ENCODE data around the gene LIPA.
"Not testable (repeated sequence)": the region's sequence is repeated elsewhere in the genome, so short reads cannot be mapped to it uniquely, and the experiment has no call there.

The LIPA gene

DNA sequence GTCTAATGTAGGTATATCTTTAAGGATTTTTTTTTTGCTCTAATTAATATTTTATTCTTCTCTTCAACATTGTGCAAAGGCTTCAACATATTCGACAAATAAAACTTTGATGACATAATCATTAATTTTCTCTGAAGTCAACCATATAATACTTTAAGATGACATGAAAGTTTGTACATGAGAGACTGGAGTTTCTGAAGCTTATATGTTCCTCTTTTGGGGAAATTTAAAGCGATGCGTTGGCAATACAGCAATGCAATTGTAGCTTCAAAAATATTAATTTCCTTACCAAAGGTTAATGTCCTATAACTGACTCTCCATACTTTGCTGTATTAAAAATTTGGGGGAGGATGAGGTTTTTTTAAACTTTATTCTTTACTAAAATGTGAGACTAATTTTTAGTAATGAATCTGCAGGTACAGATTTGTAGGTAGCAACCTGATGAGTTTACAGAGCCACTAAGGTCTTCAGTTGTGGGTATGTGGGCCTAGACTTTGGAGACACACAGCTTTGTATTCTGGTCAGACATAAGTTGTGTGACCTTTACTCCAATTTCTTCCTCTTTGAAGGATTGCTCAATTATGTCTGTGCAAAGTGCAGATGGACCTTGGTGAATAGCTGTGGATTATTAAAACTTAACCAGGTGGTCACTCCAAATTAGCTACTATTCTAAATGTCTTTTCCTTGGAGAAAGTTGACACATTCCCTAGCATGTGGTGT lies 18.0 kb upstream of the LIPA start:
- no peak for DNase-seq

DNA sequence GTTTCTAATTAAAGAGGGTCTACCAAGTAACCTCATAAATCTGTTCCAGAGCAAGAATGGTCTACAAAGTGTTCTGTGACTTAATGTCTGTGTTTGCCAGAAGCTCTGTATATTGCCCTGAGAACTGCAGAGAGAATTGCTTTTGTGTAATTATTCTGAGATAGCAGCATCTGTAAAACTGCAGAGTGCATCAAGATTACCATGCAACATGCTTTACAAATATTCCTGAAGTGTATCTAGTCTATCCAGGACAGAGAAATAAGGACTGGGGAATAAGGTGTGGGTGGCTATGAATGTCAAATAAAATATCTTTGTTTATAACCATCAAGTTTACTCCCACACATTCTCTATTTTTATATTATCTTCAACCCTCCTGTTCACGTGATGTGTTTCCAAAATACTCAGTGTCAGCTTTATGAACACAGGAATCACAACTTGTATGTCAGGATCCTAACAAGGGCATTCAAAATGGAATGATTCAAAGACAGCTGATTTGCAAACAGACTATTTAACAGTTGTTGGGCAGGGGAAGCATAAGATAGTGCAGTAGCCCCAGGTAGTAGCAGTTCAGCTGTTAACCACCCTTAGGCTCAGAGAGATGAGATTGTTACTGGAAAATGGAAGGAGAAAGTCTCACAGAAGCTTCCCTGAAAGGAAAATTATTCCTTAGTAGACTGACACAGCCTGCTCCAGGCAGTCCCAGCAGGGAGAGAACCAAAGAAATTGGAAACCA lies 15.3 kb upstream of the LIPA start:
- DNase-seq = no peak

DNA sequence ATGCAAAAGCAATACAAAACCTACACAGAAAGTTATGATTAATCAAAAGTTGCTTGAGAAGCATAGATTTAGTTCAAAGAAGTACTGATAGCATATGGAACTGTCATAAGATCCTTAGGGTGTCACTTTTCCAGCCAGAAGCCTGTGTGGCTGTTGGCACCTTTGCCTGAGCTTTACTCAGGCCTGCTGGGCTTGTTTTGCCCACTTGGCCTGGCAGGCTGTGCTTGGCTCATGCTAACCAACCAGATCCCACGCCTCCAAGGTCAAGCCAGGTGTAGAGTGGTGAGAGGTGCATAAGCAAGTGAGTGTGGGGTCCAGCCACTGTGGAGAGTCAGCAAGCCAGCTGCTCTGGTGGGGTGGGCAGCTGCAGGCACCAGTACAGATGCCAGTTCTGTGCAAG lies 12.0 kb upstream of the LIPA start:
- no peak for DNase-seq

DNA sequence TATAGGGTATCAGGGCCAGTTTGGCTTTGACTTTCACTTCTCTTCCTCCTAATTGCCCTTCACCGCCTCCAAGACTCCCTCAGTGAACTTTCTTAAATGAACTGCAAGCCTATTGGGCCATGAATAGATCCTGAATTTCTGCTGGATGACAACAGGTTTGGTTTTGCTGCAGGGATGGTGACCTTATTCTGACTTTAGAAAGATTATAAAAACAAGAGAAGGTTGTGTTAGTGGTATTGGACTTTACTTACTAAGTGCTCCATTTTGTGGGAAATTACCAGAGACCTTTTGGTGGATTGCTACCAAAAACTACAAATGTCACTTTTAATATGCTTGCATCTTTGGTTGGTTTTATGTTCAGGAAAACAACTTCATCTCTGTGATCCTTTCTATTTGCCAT lies 11.5 kb upstream of the LIPA start:
- no peak for DNase-seq

DNA sequence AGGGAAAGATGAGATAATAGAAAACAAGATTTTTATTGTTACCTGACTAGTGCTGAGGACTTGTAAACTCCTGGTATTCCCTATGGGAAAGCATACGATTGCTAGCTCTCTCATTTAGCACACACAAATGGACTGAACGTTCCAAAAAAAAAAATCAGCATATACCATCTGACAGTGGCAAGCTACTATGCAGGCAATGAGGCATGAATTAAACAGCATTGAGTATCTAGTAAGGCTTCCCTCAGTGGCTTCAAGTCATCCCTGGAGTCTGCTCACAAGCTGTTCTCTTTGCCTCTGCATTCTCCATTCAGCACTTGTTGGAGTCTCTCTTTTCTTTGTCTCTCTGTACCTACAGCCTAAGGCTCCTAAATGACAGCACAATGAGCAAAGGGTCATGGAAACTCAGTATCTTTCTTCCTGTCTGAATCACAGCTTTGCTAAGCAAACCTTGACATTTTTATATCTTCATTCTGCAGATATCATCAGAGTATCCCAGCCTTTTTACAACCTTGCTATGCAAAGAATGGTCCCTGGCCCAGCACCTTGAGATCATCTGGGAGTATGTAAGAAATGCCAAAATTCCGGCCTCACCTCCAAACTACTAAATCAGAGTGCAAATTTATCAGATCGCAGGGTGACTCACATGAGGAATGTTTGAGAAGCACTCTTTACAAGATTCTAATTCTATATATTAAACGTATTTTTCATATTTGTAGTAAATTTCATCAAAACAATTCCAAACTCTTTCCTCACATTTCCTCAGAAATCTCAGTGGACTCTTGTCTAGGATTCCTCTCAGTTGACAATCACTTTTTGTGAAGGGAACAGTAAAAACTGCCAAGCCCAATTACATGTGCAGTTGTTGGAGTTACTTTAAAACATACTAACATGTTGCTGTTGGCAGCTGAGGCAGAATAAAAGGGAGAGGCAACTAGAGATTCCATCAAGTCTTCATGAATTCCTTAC lies 10.8 kb upstream of the LIPA start:
- DNase-seq = no peak

DNA sequence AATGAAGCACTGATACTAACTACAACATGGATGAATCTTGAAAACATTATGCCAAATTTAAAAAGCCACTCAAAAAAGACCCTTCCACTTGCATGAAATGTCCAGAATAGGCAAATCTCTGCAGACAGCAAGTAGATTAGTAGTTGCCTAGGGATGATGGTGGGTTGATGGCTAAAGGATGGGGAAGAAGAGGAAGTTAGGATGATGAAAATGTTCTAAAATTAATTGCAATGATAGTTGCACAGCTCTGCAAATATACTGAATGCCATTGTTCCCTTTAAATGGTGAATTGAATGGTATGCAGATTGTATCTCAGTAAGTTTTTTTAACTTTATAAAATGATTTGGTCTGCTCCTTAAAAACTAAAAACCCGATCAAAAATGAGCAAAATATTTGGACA lies 7.3 kb upstream of the LIPA start:
- DNase-seq = no peak

DNA sequence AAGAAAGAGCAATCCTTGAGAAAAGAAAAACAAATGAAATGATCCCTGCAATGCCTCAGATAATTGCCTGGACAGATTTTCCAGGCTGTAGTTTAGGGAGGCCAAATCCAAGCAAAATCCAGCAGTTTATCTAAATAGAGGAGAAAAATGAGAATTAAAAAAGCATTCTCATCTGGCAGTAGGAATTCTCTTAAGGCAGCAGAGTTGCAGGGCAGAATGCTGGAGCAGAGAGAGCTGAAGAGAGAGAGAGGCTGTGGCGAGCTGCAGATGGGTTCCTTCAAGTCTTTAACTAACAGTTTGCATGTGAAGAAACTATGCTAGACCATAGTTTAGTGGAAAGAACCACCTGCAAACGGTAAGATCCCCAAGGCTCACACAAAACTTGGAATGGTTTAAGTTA lies 6.0 kb upstream of the LIPA start:
- no peak for DNase-seq

DNA sequence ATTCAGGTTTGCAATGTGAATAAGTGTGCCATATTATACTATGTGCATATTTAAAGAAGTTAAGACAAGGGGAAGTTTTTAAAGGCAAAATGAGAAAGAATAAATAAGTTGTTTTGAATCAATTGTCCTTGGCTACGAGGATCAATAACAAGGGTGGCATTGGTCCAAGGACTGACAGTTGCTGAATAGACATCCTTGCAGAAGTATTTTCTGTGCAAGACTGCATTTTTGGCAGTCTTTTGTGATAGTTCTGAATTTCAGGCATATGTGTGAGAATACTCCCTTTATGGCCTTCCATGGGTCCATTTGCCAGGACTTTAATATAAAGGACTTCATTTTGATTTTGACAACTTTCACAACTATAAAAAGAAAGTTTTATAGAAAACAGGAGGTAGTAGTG lies 5.4 kb upstream of the LIPA start:
- no peak for DNase-seq

DNA sequence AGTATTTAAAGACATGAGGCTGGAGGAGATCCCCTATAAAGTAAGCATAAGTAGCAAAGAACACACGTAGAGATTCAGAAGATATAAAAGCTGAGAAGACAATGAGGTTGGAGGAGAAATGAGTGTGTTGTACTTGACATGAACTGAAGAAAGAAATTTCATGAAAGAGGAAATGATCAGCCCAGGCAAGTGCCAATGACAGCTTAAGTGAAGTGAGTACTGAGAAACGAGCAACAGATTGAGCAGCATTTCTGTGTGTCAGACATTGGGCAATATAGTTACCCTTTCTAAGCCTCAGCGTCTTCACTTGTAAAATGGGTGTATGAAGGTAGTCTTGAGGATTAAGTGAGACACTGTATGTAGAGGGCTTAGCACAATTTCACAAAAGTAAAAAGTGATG lies 4.8 kb upstream of the LIPA start:
- no peak for DNase-seq

DNA sequence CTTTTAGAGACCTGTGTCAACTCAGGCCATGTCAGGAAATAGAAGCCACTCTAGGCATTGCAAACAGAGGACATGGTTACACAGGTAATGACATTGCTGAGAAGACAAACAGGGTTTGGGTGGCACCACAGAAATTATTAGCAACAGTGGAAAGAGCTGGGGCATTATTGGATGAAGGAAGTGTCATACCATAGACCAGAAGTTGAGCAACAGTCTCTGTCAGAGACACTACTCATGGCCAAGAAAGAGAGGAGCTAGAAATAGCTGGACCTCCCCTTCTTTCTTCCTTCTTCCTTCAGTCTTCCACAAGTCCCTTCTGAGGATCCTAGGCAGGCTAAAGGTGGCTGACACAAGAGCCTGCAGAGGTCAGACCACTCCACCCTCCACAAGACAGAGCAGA lies 4.2 kb upstream of the LIPA start:
- DNase-seq = no peak

DNA sequence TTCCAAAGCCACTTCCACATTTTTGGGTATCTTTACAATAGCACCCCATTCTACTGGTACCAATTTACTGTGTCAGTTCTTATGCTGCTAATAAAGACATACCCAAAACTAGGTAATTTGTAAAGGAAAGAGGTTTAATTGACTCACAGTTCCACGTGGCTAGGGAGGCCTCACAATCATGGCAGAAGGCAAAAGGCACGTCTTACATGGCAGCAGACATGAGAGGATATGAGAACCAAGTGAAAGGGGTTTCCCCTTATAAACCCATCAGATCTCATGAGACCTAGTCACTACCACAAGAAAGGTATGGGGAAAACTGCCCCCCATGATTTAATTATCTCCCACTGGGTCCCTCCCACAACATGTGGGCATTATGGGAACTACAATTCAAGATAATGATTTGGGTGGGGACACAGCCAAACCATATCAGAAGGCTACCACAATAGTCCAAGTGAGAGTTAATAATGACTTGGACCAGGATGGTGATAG lies 3.6 kb upstream of the LIPA start:
- not testable (repeated sequence) for DNase-seq

DNA sequence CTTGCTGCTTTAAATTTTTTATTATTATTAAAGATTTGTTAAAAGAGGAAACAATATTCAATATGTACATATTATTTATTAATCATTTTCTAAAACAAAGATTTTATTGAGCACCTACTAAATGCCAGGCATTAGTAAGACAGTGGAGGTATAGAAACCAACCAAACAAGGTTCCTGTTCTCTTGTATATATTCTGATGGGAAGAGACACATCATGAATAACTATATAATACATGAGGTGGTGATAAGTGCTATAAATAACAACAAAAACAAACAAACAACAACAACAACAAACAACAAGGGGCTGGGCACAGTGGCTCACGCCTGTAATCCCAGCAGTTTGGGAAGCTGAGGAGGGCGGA lies 630 bp upstream of the LIPA start:
- no peak for DNase-seq

DNA sequence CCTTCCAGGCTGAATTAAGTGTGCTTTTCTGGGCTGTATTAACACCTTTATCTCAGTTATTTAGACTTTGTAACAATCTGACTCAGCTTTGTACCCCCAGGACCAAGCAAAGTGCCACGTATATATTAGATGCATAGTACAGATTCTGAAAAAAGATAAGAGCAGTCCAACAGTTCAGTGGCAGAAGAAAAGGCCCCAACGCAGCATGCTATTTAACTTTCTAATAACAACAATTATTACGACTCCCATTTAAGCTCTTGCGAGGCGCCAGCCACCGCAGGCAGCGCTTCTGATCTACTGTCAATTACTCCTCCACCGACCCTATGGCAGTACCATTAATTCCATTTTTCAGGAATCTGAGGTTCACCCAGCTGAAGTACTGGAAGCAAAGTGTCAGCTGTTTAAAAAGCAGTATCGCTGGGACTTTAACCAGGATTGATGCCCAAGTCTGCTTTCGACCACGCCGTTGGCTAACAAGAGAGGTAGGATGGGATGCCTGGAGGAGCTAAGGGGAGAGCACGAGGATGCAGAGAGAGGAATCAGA lies 638 bp downstream of the LIPA start:
- DNase-seq = no peak

DNA sequence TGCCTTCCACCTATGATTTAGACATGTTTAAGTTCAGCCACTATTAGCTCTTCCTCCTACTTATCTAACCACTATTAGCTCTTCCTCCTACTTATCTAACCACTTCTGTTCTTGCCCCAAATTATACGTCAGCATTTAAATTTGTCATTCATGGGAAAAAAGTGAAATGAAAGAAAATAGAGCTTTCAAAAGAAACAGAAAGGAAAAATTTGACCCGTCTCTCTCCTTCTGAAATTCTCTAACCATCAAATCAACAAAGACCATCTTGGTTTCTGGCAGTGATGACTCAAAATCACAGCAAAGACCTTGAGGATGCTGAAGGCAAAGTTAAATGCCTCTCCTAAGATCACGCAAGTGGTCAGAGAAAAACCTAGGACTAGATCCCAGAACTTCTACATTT lies 2.6 kb downstream of the LIPA start:
- DNase-seq = no peak

DNA sequence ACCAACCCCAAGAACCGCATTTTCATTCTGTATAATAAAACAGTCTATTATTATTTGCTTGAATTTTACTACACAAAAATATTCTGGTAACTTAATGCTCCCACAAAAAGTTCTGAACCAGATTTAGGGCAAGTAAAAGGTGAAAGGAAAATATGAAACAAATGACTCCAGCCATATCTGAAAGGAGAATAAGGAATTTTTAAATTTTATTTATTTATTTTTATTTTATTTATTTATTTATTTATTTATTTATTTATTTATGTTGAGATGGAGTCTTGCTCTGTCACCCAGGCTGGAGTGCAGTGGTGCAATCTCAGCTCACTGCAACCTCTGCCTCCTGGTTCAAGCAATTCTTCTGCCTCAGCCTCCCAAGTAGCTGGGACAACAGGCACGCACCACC lies 4.0 kb downstream of the LIPA start:
- DNase-seq = not testable (repeated sequence)

DNA sequence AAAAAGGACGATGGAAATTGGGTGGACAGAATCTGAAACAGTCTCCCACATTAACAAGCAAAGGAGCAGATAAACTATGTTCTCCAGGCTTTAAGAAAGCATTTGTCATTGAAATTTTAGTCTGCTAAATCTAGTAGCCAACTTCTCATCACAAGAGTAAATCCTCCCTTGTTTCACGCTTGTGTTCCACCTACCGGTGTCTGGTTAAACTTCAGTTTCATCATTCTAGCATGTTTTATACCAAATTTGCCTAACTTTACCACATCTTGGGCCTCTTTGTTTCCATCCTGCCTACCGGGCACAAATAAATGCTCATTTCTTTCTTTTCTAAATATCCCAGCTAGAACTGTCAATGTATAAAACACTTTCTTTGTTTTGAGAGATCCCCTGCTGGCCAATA lies 5.8 kb downstream of the LIPA start:
- DNase-seq = no peak

DNA sequence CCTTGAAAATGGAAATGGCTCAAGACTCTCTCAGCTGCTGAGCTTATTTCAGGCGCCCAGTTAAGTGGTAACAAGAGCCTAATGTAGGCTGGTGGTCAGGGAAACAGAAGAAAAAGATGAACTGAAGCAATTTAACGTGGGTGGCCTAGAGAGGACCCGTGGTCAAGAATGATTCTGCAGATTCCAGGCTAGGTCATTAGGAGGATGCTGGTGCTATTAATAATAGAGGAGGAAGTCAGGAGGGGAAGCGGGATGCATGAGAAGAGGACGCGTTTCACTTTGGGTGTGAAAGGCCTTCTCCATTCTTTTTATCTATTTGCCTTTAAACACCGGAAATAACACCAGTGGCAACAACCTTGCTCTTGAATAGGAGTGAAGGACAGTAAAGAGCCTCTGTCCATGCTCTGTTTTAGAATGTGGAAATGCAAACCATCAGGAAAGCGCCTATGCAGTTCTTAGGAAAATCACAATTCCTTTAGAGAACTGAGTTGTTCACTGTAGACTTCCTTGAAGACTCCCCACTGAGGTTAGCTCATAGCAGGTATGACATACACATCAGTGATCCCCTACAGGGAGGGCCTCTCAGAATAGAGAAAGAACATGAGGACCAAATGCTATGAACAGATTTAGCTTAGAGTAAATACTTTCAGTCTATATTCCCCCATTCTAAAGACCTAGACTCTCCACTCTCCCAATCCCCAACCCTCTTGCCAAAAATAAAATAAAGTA lies 8.6 kb downstream of the LIPA start:
- DNase-seq = no peak

DNA sequence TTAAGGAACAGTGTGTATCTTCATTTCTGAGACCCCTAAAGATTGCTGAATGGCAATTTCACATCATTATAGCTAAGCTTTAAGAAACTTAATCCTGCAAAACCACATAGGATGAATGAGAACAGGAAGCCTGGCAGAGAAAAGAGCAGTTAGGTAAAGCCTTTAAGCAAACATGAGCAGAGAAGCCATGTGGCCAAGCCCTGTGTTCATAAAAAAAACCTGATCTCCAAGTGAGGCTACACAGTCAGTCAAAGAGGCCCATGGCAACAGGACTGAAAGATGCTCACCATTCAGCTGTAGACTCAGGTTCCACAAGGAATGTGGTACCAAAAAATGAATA lies 9.3 kb downstream of the LIPA start:
- DNase-seq = no peak

DNA sequence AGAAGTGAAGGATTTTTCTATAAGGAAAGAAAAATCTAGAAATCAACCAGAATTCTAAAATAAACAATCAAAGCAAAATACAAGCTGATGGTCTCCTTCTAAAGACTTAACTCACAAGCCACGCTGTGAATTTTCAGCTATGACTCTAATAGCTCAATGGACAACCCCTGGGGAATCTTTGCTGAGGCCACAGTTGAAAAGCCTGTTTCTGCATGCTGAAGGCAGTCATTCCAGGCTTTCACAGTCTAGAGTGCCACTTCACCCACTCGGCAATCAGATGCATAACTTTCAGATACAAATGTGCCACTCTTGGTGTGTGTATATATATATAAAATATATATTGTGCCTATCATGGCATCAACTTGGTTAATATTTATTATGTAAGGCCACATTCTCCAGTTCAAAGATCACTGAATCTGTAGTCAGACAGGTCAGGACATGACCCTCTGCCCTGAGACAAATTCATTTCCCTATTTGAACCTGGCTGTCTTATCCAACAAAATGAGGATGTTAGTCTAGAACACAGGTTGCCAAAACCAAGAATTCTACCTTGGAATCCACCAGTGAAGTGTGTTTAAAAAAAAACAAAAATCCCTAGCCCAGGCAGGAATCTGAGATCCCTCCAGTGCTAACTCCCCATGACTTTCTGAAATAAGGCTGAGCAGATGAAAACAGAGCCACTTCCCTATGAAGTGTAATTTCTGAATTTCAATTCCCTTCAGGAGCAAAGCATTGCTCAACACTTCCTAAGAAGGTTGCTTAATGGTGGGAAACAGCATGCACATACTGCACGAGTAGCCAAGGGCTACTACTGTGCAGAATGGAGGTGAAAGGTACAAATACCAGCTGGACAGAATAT lies 9.9 kb downstream of the LIPA start:
- DNase-seq = no peak

DNA sequence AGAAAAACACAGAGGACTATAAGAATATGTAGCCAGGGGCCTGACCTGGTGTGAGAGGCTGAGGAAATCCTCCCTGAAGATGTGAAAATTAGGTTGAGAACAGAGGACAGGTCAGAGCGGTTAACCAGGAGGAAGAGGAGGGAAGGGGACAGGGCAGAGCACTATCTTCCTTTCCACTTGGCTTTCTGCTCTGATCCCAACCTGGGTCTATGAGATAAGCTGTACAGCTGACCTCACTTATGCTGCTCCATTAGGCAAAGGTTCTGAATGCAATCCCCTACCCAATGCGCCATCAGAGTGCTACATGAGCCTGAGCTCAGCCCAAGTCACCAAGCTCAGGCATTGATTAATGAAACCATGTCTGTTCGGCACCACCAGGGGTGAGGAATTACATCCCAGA lies 10.5 kb downstream of the LIPA start:
- no peak for DNase-seq

DNA sequence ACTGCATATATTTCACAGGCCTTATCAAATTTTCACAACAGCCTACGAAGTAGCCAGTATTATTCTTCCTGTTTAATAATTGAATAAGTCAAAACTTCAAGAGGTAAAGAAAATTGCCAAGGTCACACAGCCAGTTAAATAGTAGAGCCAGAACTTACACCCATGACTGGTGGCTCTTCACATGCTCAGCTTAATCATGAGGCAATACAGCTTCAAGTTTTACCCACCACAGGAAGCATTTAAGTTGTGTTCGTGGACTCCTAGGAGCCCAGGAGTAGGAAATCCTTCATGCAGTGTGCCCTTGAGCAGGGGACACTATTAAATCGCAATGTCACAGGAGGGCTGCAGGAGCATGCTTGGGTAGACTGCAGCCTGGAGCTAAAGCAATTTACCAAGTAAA lies 11.1 kb downstream of the LIPA start:
- no peak for DNase-seq

Data from NK-92 treated with Interleukin-12 subunit alpha and Interleukin-12 subunit beta, amount 100 ng/mL, for 24 hours (cell line).